Hindlimb muscle (tissue), 1 donor: ENCODE measurements around the gene NRK. TPM values are rescaled to one million over a fixed set of nuclear protein-coding genes. Genes with fewer than 3 reads are reported as not detected.
"Not testable (repeated sequence)": the region's sequence is repeated elsewhere in the genome, so short reads cannot be mapped to it uniquely, and the experiment has no call there.

Source experiments
- DNase-seq: peaks from one replicate; pipeline ENCODE4 v3.0.0-alpha.2; 2013
- polyA plus RNA-seq: library from polyadenylated mRNA; unstranded; fragments of 120-200 nt; gene quantifications from one replicate; pipeline ENCODE4 v1.2.1, GENCODE V29; 2013; ENCODE audit not compliant: insufficient read length

The NRK gene
- polyA plus RNA-seq, 1 donor, result 183 TPM

- no peak for DNase-seq
Observed at GRCh38 chrX:105880491-105880890, 58.2 kb downstream of the NRK start.

DNA sequence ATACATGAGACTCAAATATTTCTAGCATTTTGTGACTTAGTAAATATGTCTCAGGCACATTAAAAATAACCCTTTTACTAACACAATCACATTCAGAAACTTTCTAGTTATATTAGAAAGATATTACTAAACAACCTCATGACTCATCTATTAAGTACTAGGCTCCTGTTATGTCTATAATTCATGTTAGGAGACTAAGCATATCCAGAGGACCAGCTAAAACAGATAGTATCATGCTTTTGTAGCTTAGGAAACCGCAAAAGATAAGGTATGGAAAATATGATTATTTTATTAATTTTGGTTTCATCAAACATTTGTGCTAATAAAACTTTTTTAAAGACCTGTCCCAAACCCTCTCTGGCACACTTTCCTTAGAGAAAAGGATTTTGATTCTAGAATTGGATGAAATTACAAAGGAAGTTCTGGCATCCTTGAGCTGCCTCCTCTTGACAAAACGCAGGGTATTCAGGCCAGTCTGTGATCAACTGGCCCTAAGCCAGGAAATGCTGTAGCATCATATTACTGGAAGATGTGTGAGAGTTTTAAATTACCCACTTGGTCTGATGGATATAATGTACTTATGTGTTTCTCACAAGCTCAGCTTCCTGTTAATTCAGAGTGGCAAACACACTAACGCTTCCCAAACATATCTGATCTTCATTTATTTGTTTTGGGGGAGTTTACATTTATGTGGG, 60.4 kb downstream of the NRK start:
- DNase-seq, result no peak

DNA sequence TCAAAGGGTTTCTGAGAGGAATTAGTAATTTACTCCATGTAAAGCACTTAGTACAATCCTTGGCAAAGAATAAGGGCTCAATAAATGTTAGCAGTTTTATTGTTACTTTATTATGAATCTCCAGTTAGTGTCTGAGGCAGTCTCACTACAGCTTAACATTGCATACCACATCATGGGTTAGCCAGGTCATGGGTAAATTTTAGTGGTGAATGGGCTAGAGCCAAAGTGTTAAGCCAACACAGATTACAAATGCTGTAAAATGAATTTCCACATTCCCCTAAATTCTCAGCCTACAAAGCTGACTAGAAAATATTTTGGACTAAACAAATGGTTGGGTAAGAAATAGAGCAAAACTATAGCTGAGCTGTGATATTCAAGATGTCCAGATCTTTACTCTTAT, 72.4 kb downstream of the NRK start:
- no peak for DNase-seq

DNA sequence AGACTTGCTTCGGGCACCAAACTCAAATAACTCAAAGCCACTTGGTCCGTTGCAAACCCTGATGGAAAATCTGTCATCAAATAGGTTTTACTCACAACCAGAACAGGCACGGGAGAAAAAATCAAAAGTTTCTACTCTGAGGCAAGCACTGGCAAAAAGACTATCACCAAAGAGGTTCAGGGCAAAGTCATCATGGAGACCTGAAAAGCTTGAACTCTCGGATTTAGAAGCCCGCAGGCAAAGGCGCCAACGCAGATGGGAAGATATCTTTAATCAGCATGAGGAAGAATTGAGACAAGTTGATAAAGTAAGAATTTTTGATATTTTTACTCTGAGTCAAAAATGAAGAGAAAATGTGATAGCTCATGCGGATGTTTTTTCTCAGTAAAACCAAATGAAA, 87.2 kb downstream of the NRK start:
- DNase-seq, result no peak

DNA sequence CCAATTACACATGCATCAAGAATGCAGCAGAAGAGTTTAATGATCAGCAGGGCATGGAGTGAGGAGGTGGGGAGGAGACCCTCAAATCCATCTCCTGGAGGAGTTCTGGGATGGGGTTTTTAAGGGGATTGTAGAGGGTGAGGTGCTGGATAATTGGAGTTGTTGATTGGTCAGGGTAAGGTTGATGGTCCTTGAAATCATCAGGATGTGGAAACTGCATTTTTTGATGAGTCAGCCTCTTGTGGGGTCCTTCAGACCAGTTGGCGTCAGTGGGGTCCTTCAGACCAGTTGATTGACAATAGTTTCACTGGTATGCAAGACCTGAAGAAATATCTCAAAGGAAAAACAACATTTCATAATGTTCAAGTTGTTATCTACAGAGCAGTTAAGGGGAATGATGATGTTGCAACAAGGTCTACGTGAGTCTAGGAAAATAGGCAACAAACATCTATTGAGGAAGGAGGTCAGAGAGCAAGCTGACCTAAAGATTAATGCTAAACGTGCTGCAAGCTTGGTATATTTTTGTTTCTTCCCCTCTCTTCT, 88.3 kb downstream of the NRK start:
- no peak for DNase-seq

- DNase-seq, result no peak
Observed at GRCh38 chrX:105945266-105945665, 122.9 kb downstream of the NRK start.

DNA sequence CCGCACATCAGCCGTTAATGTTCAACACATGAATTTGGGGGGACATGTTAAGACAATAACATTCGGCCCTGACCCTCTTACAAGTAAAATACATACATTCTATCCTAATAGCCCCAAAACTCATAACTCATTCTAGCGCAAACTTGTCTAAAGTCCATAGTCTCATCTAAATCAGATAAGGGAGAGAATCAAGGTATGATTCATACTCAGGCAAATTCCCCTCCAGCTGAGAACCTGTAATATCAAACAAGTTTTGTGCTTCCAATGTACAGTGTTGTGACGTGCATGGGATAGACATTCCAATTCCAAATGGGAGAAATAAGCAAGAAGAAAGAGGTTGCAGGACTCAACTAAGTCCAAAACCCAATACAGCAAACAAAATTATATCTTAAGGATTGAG, 147.1 kb downstream of the NRK start:
- DNase-seq, result no peak

GRCh38 chrX:105972690-105973386, 150.5 kb downstream of the NRK start:
- no peak for DNase-seq

DNA sequence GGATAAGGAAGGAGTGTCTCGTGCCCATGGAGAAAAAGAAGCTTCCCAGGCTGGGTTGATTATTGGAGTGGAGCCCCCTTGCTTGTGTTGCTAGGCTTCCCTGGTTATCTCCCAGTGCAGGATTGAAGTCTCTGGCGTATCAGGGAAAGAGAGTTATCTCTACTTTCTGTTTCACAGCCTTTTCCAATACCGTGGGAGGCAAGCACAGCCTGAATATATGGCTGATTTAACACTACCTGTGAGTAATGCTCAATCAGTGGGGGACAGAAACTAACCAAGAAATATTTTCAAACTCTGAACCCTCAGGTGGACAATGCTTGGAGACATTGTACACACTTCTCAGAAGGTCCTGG, 151.0 kb downstream of the NRK start:
- no peak for DNase-seq

GRCh38 chrX:105975382-105975781, 153.0 kb downstream of the NRK start:
- peak; percentile 2 for DNase-seq

GRCh38 chrX:105981772-105982485, 159.6 kb downstream of the NRK start:
- DNase-seq, result no peak

DNA sequence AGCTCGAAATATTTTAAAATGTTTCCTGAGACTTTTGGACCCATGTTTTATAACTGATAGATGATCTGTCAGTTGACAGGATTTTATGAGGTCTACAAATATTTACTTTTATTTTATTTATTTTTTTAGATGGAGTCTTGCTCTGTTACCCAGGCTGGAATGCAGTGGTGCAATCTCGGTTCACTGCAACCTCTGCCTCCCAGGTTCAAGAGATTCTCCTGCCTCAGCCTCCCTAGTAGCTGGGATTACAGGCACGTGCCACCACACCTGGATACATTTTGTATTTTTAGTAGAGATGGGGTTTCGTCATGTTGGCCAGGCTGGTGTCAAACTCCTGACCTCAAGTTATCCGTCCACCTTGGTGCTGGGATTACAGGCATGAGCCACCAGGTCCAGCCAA, 166.1 kb downstream of the NRK start:
- not testable (repeated sequence) for DNase-seq

GRCh38 chrX:105999294-105999693, 177.0 kb downstream of the NRK start:
- DNase-seq, result no peak

GRCh38 chrX:106000203-106000602, 177.9 kb downstream of the NRK start:
- no peak for DNase-seq

- DNase-seq, result not testable (repeated sequence)
Observed at GRCh38 chrX:106000609-106001008, 178.3 kb downstream of the NRK start.

- DNase-seq, result no peak
Observed at GRCh38 chrX:106005684-106006083, 183.3 kb downstream of the NRK start.

GRCh38 chrX:106007815-106008214, 185.5 kb downstream of the NRK start:
- DNase-seq, result no peak

Other genes with a start within 250 kb of the NRK start
- not detected for gene SERPINA7, start 216.2 kb downstream of the NRK start, polyA plus RNA-seq